Mesenchymal stem cell (in vitro differentiated cells and primary cell): ENCODE data around the gene LST1.

ENCODE experiments used
- DNase-seq: peaks from one replicate; pipeline ENCODE4 v3.0.0-alpha.2; 2013
- H2AFZ ChIP-seq: one replicate; pipeline ENCODE4 v1.6.1; 2013; ENCODE audit warnings: low read depth, mild to moderate bottlenecking, control low read depth, inconsistent platforms, low read length, moderate library complexity
- H2AK5ac ChIP-seq: 2 replicates; pipeline ENCODE4 v1.6.1; 2013; ENCODE audit warnings: low read length, moderate library complexity, mild to moderate bottlenecking, inconsistent platforms; ENCODE audit not compliant: severe bottlenecking
- H2BK120ac ChIP-seq: one replicate; pipeline ENCODE4 v1.6.1; 2013; ENCODE audit warnings: low read depth, mild to moderate bottlenecking, inconsistent platforms, low read length, moderate library complexity
- H2BK12ac ChIP-seq, 2 experiments: one replicate each; pipeline ENCODE4 v1.6.1; 2013; ENCODE audit warnings: inconsistent platforms in 2 of 2, low read length in 2 of 2, mild to moderate bottlenecking in 2 of 2, moderate library complexity in 2 of 2, control low read depth in 1 of 2
- H2BK15ac ChIP-seq: one replicate; pipeline ENCODE4 v1.6.1; 2013; ENCODE audit warnings: mild to moderate bottlenecking, low read depth, inconsistent platforms; ENCODE audit not compliant: poor library complexity, severe bottlenecking
- H2BK5ac ChIP-seq: 2 replicates; pipeline ENCODE4 v1.6.1; 2013; ENCODE audit warnings: low read depth, mild to moderate bottlenecking, low read length, control low read depth, inconsistent platforms; ENCODE audit not compliant: poor library complexity, severe bottlenecking
- H3K14ac ChIP-seq, 2 experiments: one replicate each; pipeline ENCODE4 v1.6.1; 2013; ENCODE audit warnings: inconsistent platforms in 2 of 2, low read length in 2 of 2, control low read depth in 1 of 2, mild to moderate bottlenecking in 1 of 2, moderate library complexity in 1 of 2
- H3K18ac ChIP-seq, 2 experiments: one replicate each; pipeline ENCODE4 v1.6.1; 2013; ENCODE audit warnings: inconsistent platforms in 2 of 2, low read length in 2 of 2, control low read depth in 1 of 2, low read depth in 1 of 2, mild to moderate bottlenecking in 1 of 2
- H3K23ac ChIP-seq, 2 experiments: one replicate each; pipeline ENCODE4 v1.6.1; 2013; ENCODE audit warnings: inconsistent platforms in 2 of 2, low read length in 2 of 2, mild to moderate bottlenecking in 2 of 2, moderate library complexity in 2 of 2, control low read depth in 1 of 2
- H3K27ac ChIP-seq: 2 replicates; pipeline ENCODE4 v1.5.1; 2013; ENCODE audit warnings: mild to moderate bottlenecking, moderate library complexity, low read length, control low read depth, inconsistent platforms; ENCODE audit not compliant: poor library complexity, severe bottlenecking
- H3K27me3 ChIP-seq, 2 experiments: 2 replicates each; pipeline versions ENCODE4 v1.6.1 to v1.7.0; 2013; ENCODE audit warnings: low read length in 2 of 2, mild to moderate bottlenecking in 2 of 2, moderate library complexity in 2 of 2, control low read depth in 1 of 2, inconsistent platforms in 1 of 2; ENCODE audit not compliant: control insufficient read depth in 1 of 2, insufficient read depth in 1 of 2
- H3K36me3 ChIP-seq, 2 experiments: 2 replicates each; pipeline versions ENCODE4 v1.6.1 to v1.7.0; 2013; ENCODE audit warnings: low read length in 2 of 2, control low read depth in 1 of 2, inconsistent platforms in 1 of 2, low read depth in 1 of 2, mild to moderate bottlenecking in 1 of 2; ENCODE audit not compliant: insufficient read depth in 2 of 2, control insufficient read depth in 1 of 2
- H3K4ac ChIP-seq, 2 experiments: one replicate each; pipeline ENCODE4 v1.6.1; 2013; ENCODE audit warnings: inconsistent platforms in 2 of 2, low read length in 2 of 2, mild to moderate bottlenecking in 2 of 2, moderate library complexity in 2 of 2, control low read depth in 1 of 2, low read depth in 1 of 2
- H3K4me1 ChIP-seq: 2 replicates; pipeline ENCODE4 v1.6.1; 2013; ENCODE audit warnings: low read depth, low read length, control low read depth; ENCODE audit not compliant: control insufficient read depth, insufficient read depth
- H3K4me2 ChIP-seq: 2 replicates; pipeline ENCODE4 v1.6.1; 2013; ENCODE audit warnings: low read length, mild to moderate bottlenecking, inconsistent platforms; ENCODE audit not compliant: poor library complexity, severe bottlenecking
- H3K4me3 ChIP-seq, 2 experiments: 2 replicates each; pipeline versions ENCODE4 v1.5.1 to v1.7.0; 2013; ENCODE audit warnings: low read length in 2 of 2, mild to moderate bottlenecking in 2 of 2, control low read depth in 1 of 2, low read depth in 1 of 2; ENCODE audit not compliant: insufficient read depth in 1 of 2
- H3K79me1 ChIP-seq: replicated peaks from 2 replicates; pipeline ENCODE4 v1.6.1; 2013; ENCODE audit warnings: mild to moderate bottlenecking, control low read depth, low read length, inconsistent platforms; ENCODE audit not compliant: poor library complexity, severe bottlenecking
- H3K9ac ChIP-seq: 2 replicates; pipeline ENCODE4 v1.7.0; 2013; ENCODE audit warnings: mild to moderate bottlenecking, low read length, moderate library complexity
- H3K9me3 ChIP-seq: 2 replicates; pipeline ENCODE4 v1.7.0; 2013; ENCODE audit warnings: mild to moderate bottlenecking, low read length; ENCODE audit not compliant: control insufficient read depth
- H4K8ac ChIP-seq: one replicate; pipeline ENCODE4 v1.6.1; 2013; ENCODE audit warnings: inconsistent platforms, mild to moderate bottlenecking, low read length, moderate library complexity
- H4K91ac ChIP-seq: one replicate; pipeline ENCODE4 v1.6.1; 2013; ENCODE audit warnings: mild to moderate bottlenecking, low read length, inconsistent platforms
- WGBS: methylation state at CpG from one replicate; pipeline ENCODE4 v1.1.7; 2013; ENCODE audit warnings: mixed read lengths; 5-methylcytosine and 5-hydroxymethylcytosine counted together

LST1 gene

GRCh38 chr6:31558318-31558625, 27.8 kb upstream of the LST1 start:
- Histone ChIP-seq H3K14ac (no peak overlapping the region), H3K4me1 (peaks cover 25% of the 10 kb centered on the region), H3K27ac (no peak overlapping the region), H3K4ac (peak overlapping the region; percentile 6 to 93), H3K4me3 (no peak overlapping the region), H3K9ac (no peak overlapping the region), H3K23ac (no peak overlapping the region), H2BK5ac (no peak overlapping the region), H3K36me3 (peaks cover 31 to 69% of the 10 kb centered on the region in 2 experiments), H3K79me1 (peaks cover 22% of the 10 kb centered on the region), H4K91ac (peak overlapping the region; percentile 93), H2AFZ (no peak overlapping the region), H3K27me3 (no peaks in the 10 kb centered on the region), H2BK15ac (peak overlapping the region; percentile 98), H3K4me2 (no peak overlapping the region), H3K18ac (peak overlapping the region; percentile 56 to 95), H2AK5ac (peak overlapping the region; percentile 34), H3K9me3 (no peaks in the 10 kb centered on the region), H2BK120ac (peak overlapping the region; percentile 96), H2BK12ac (peak overlapping the region; percentile 59 to 82), H4K8ac (peak overlapping the region; percentile 79)
- 98% methylated on average over 8 of the region's 8 CpGs for WGBS
- no peak for DNase-seq

GRCh38 chr6:31558631-31559500, 27.2 kb upstream of the LST1 start:
- H2AFZ ChIP-seq, result no peak overlapping the region
- peak overlapping the region; percentile 59 to 93 for H2BK12ac ChIP-seq
- H2BK5ac ChIP-seq, result peak overlapping the region; percentile 48
- H3K36me3 ChIP-seq, result peaks cover 31 to 64% of the 10 kb centered on the region in 2 experiments
- peak overlapping the region; percentile 57 for H2AK5ac ChIP-seq
- peak overlapping the region; percentile 93 to 95 for H3K18ac ChIP-seq
- peak overlapping the region; percentile 98 for H2BK15ac ChIP-seq
- H3K27ac ChIP-seq, result peak overlapping the region; percentile 85
- H3K4me1 ChIP-seq, result peaks cover 25% of the 10 kb centered on the region
- H3K79me1 ChIP-seq, result peaks cover 22% of the 10 kb centered on the region
- H3K23ac ChIP-seq, result no peak overlapping the region
- peak overlapping the region; percentile 96 for H2BK120ac ChIP-seq
- H4K8ac ChIP-seq, result peak overlapping the region; percentile 79
- H4K91ac ChIP-seq, result peak overlapping the region; percentile 93
- no peak overlapping the region for H3K4me3 ChIP-seq
- peak overlapping the region in 1 of 2 experiments; percentile 45 for H3K14ac ChIP-seq
- DNase-seq, result peak; percentile 40
- no peak overlapping the region for H3K4me2 ChIP-seq
- H3K9me3 ChIP-seq, result no peaks in the 10 kb centered on the region
- H3K4ac ChIP-seq, result peak overlapping the region; percentile 5 to 93
- H3K9ac ChIP-seq, result no peak overlapping the region
- WGBS, result 80% methylated on average over 14 of the region's 14 CpGs
- H3K27me3 ChIP-seq, result no peaks in the 10 kb centered on the region

- Histone ChIP-seq H3K36me3 (peaks cover 31 to 56% of the 10 kb centered on the region in 2 experiments), H4K8ac (peak overlapping the region; percentile 20), H2BK120ac (peak overlapping the region; percentile 96), H3K27ac (peak overlapping the region; percentile 85), H2BK15ac (peak overlapping the region; percentile 91), H3K9me3 (no peaks in the 10 kb centered on the region), H2AK5ac (peak overlapping the region; percentile 57), H3K9ac (peak overlapping the region; percentile 18), H3K14ac (peak overlapping the region in 1 of 2 experiments; percentile 6), H3K4me3 (no peak overlapping the region), H2BK12ac (peak overlapping the region; percentile 59 to 93), H3K79me1 (peaks cover 20% of the 10 kb centered on the region), H3K4ac (peak overlapping the region; percentile 5), H3K27me3 (no peaks in the 10 kb centered on the region), H2AFZ (no peak overlapping the region), H3K4me2 (no peak overlapping the region), H3K18ac (peak overlapping the region; percentile 93 to 95), H3K23ac (peak overlapping the region in 1 of 2 experiments; percentile 61), H2BK5ac (peak overlapping the region; percentile 48), H3K4me1 (peaks cover 25% of the 10 kb centered on the region), H4K91ac (peak overlapping the region; percentile 45)
- no peak for DNase-seq
- WGBS, result 55% methylated on average over 4 of the region's 4 CpGs
These were observed 26.5 kb upstream of the LST1 start for GRCh38 chr6:31559606-31559957.

GRCh38 chr6:31559958-31560696, 25.9 kb upstream of the LST1 start:
- H3K4me2 ChIP-seq, result no peak overlapping the region
- peak overlapping the region; percentile 65 for H4K8ac ChIP-seq
- no peak overlapping the region for H3K23ac ChIP-seq
- H3K27ac ChIP-seq, result peak overlapping the region; percentile 85
- H3K79me1 ChIP-seq, result peaks cover 20% of the 10 kb centered on the region
- peak overlapping the region; percentile 18 for H3K9ac ChIP-seq
- H2BK5ac ChIP-seq, result peak overlapping the region; percentile 49
- H4K91ac ChIP-seq, result peak overlapping the region; percentile 70
- H2AFZ ChIP-seq, result no peak overlapping the region
- H2BK12ac ChIP-seq, result peak overlapping the region; percentile 7 to 93
- peak overlapping the region; percentile 9 for H2AK5ac ChIP-seq
- H3K4me3 ChIP-seq, result no peak overlapping the region
- H2BK15ac ChIP-seq, result no peak overlapping the region
- 2% methylated on average over 7 of the region's 7 CpGs for WGBS
- peak overlapping the region in 1 of 2 experiments; percentile 6 for H3K14ac ChIP-seq
- peak overlapping the region; percentile 96 for H2BK120ac ChIP-seq
- H3K27me3 ChIP-seq, result no peaks in the 10 kb centered on the region
- H3K9me3 ChIP-seq, result no peaks in the 10 kb centered on the region
- peak; percentile 80 for DNase-seq
- H3K4me1 ChIP-seq, result peaks cover 25% of the 10 kb centered on the region
- H3K36me3 ChIP-seq, result peaks cover 31 to 52% of the 10 kb centered on the region in 2 experiments
- peak overlapping the region; percentile 93 to 95 for H3K18ac ChIP-seq
- peak overlapping the region; percentile 5 to 78 for H3K4ac ChIP-seq
